Subcutaneous abdominal adipose tissue (tissue), 5 donors: ENCODE results near the gene ITSN1.

Source experiments
- H3K27ac ChIP-seq: one replicate; pipeline ENCODE4 v1.7.0; 2013; ENCODE audit warnings: low read depth, mild to moderate bottlenecking, inconsistent platforms, low read length, moderate library complexity
- H3K27me3 ChIP-seq, 5 donors: one replicate each; pipeline ENCODE4 v1.7.0; 2013; ENCODE audit warnings: low read length in 5 of 5, inconsistent platforms in 1 of 5; ENCODE audit not compliant: control insufficient read depth in 5 of 5, insufficient read depth in 4 of 5
- H3K36me3 ChIP-seq, 5 donors: one replicate each; pipeline ENCODE4 v1.7.0; 2013; ENCODE audit warnings: low read length in 5 of 5; ENCODE audit not compliant: control insufficient read depth in 5 of 5, insufficient read depth in 5 of 5
- H3K4me1 ChIP-seq, 5 donors: one replicate each; pipeline ENCODE4 v1.7.0; 2013; ENCODE audit warnings: low read length in 5 of 5, mild to moderate bottlenecking in 3 of 5, moderate library complexity in 1 of 5; ENCODE audit not compliant: control insufficient read depth in 5 of 5, insufficient read depth in 5 of 5
- H3K4me3 ChIP-seq, 5 donors: one replicate each; pipeline ENCODE4 v1.7.0; 2013; ENCODE audit warnings: low read length in 5 of 5, low read depth in 1 of 5
- H3K9ac ChIP-seq, 5 donors: one replicate each; pipeline ENCODE4 v1.7.0; 2013; ENCODE audit warnings: low read length in 5 of 5, mild to moderate bottlenecking in 4 of 5, moderate library complexity in 3 of 5
- H3K9me3 ChIP-seq, 5 donors: one replicate each; pipeline ENCODE4 v1.7.0; 2013; ENCODE audit warnings: low read length in 5 of 5; ENCODE audit not compliant: control insufficient read depth in 5 of 5
- donor health status: healthy.
- donor health status: healthy.
- donor health status: healthy.
- donor health status: healthy.
- donor health status: healthy.

ITSN1 gene

DNA sequence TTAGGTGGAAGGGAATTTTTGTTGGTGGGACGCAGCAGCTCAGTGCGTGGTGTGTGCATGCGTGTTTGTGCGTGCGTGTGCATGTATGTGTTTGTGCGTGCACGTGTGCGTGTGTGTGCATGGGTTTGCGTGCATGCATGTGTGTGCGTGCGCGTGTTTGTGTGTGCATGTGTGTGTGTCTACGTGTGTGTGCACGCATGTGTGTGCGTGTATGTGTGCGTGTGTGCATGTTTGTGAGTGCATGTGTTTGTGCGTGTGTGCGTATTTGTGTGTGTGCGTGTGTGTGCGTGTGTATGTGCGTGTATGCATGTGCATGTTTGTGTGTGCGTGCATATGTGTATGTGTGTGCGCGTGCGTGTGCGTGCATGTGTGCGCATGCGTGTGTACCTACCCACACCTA is 253.1 kb downstream of the ITSN1 start:
- H3K36me3 ChIP-seq: peaks cover 0 to 2% (median 0%) of the 10 kb centered on the region in 5 donors
- no peaks in the 10 kb centered on the region for H3K27me3 ChIP-seq
- H3K9me3 ChIP-seq: no peaks in the 10 kb centered on the region
- H3K27ac ChIP-seq: no peak overlapping the region
- H3K9ac ChIP-seq: no peak overlapping the region
- peak overlapping the region in 4 of 5 donors; percentile 54 to 57 (median 55) for H3K4me3 ChIP-seq
- peaks cover 2 to 20% (median 14%) of the 10 kb centered on the region in 5 donors for H3K4me1 ChIP-seq

DNA sequence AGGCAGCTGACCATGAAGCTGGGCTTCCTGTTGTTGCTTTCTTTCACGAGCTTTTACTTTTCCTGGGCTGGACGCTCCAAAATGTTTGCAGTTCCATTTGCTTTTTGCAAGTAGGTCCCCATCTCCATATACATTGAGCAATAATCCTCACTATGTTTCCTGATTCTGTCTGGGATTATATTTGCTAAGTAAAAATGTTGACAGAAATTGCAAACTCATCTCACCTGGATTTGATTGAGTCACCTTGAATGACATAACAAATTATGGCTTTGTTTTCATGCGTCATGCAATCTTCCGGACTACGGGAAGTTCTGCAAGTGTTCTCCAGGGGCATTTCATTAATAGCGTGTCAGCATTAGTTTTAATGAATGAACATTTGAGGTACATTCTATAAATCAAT is 254.4 kb downstream of the ITSN1 start:
- H3K27me3 ChIP-seq: no peaks in the 10 kb centered on the region
- H3K27ac ChIP-seq: no peak overlapping the region
- H3K4me3 ChIP-seq: no peak overlapping the region
- H3K9me3 ChIP-seq: no peaks in the 10 kb centered on the region
- peaks cover 0 to 5% (median 0%) of the 10 kb centered on the region in 5 donors for H3K36me3 ChIP-seq
- H3K9ac ChIP-seq: no peak overlapping the region
- peaks cover 2 to 24% (median 14%) of the 10 kb centered on the region in 5 donors for H3K4me1 ChIP-seq

DNA sequence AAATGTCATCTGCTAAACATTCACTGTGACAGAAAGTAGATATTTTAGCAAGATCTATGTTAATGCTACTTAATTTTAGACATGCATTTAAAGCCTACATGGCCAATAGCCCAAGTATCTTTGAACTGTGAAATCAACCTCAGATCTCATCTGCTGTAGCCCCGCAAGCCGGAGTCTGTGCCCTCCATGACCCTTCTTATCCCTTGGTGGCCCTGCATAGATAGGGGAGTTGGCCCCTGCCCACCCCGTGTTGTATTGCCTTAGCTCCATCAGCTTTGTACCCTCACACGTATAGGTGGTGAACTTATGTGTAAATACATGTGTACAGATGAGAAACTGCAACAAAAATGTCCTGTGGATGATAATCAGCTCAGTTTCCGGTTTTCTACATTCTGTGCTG is 254.8 kb downstream of the ITSN1 start:
- no peak overlapping the region for H3K4me3 ChIP-seq
- H3K27ac ChIP-seq: no peak overlapping the region
- no peak overlapping the region for H3K9ac ChIP-seq
- H3K9me3 ChIP-seq: no peaks in the 10 kb centered on the region
- no peaks in the 10 kb centered on the region for H3K27me3 ChIP-seq
- peaks cover 2 to 24% (median 14%) of the 10 kb centered on the region in 5 donors for H3K4me1 ChIP-seq
- peaks cover 0 to 9% (median 0%) of the 10 kb centered on the region in 5 donors for H3K36me3 ChIP-seq

DNA sequence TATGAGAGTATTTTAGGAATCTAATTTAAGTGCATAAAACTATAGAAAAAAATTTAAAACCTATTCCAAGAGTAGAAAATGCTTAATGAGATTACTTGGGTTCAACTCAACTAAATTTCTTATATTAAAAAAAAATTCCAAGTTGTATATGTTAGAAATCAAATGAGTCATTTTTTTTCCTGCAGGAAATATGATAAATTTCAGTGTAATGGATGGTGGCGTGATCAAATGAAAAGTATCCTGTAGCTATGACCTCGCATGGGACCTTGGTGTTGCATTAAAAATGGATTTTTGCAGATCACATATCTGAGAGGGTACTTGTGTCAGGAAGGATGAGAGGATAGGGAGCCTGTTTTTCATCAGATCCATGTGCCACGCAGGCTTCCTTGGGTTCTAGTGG is 255.4 kb downstream of the ITSN1 start:
- Histone ChIP-seq H3K27ac (no peak overlapping the region), H3K27me3 (no peaks in the 10 kb centered on the region), H3K4me1 (peaks cover 2 to 24% (median 14%) of the 10 kb centered on the region in 5 donors), H3K36me3 (peaks cover 0 to 15% (median 2%) of the 10 kb centered on the region in 5 donors), H3K4me3 (no peak overlapping the region), H3K9ac (no peak overlapping the region), H3K9me3 (no peaks in the 10 kb centered on the region)

DNA sequence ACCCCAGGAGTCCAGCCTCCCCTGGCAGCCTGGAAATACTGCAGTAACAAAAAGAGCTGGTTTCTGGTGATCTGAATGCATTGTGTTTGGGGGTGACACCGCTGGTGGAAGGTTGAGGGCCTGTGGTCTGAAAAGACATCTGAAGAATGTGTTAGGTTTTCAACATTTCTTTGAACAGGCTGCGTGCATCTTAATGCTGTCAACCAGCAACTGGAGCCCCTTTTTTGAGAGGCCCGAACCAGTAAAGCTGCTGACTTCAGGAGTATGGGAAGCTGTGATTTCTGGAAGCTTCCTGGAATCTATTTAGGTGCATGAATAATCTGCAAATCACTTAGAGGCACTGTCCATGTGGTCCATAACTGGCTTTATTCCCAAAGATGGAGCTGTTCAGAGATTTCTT is 256.3 kb downstream of the ITSN1 start:
- Histone ChIP-seq H3K27ac (no peak overlapping the region), H3K4me3 (no peak overlapping the region), H3K9me3 (no peaks in the 10 kb centered on the region), H3K4me1 (peaks cover 2 to 24% (median 14%) of the 10 kb centered on the region in 5 donors), H3K9ac (peak overlapping the region in 1 of 5 donors; percentile 20), H3K27me3 (no peaks in the 10 kb centered on the region), H3K36me3 (peaks cover 0 to 21% (median 10%) of the 10 kb centered on the region in 5 donors)

DNA sequence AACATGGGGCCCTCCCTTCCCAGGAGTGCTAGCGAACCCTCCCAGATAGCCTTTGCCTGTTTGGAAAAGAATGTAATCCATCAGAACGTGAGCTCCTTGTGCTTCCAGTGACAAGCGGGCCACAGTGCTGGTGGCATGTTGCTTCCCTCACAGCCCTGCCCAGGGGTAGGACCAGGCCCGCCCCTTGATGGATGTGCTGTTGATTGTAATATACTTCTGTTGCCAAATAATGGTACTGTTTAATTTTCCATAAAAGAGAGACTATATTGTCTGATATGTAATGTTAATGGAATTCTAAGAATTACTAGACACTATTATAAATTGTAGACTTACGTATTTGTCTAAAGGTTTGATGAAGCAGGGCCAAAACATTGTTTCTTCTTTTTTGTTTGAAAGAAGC is 256.9 kb downstream of the ITSN1 start:
- Histone ChIP-seq H3K4me1 (peaks cover 2 to 19% (median 12%) of the 10 kb centered on the region in 5 donors), H3K4me3 (no peak overlapping the region), H3K27me3 (no peaks in the 10 kb centered on the region), H3K27ac (no peak overlapping the region), H3K9ac (peak overlapping the region in 1 of 5 donors; percentile 20), H3K36me3 (peaks cover 0 to 26% (median 13%) of the 10 kb centered on the region in 5 donors), H3K9me3 (no peaks in the 10 kb centered on the region)

DNA sequence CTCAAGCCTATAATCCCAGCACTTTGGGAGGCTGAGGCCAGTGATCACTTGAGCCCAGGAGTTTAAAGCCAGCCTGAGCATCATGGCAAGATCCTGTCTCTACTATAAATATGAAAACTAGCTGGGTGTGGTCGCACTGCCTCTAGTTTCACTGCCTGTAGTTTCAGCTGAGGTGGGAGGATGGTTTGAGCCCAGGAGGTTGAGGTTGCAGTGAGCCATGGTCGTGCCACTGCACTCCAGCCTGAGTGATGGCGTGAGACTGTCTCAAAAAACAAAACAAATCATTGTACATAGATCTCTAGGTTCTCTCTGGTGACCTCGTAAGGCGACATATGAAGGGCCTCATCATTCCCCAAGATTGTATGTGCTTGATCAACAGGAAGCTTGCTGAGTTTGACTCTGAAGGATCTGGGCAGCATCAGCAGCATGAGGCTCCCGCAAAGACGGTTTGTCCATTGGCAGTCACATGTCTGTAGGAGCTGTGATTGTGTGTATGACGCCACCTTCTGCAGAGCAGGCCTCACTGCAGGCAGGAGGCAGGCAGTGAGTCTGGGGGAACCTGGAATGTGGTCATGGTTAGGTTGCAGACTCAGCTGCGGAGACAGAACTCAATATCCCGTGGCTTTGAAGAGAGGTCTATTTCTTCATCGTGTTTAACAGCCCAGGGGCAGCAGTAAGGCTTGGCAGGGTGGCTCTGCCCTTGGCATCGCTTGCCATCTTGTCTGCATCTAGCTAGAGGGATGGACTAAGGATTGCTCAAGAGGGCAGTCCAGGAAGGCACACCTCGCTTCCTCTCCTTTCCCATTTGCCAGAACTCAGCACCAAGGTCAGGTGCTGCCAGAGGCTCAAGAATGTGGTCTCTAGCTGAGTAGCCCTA is 259.3 kb downstream of the ITSN1 start:
- peak overlapping the region; percentile 14 for H3K27ac ChIP-seq

DNA sequence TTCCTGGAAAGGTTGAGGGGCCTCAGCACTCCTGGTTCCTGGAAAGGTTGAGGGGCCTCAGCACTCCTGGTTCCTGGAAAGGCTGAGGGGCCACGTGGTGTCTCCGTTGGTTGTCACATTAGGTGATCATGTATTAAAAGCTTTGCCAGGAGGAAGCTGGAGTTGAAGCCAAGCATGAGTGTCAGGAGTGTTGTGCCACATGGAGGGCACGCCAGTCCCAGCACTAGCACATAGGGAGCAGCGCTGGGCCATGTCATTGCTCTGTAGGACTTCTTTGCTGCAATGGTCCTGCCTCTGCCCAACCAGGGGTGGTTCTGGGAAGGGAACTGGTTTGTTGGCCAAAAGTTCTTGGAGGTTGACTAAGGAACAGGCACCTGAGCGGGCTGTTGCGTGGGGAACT is 260.0 kb downstream of the ITSN1 start:
- peaks cover 11 to 52% (median 44%) of the 10 kb centered on the region in 5 donors for H3K36me3 ChIP-seq
- no peaks in the 10 kb centered on the region for H3K27me3 ChIP-seq
- no peaks in the 10 kb centered on the region for H3K9me3 ChIP-seq
- H3K9ac ChIP-seq: no peak overlapping the region
- H3K27ac ChIP-seq: peak overlapping the region; percentile 14
- peaks cover 0 to 4% (median 0%) of the 10 kb centered on the region in 5 donors for H3K4me1 ChIP-seq
- H3K4me3 ChIP-seq: no peak overlapping the region

More for the DNA sequence above, 259.3 kb downstream of the ITSN1 start:
- Histone ChIP-seq H3K36me3 (peaks cover 6 to 46% (median 37%) of the 10 kb centered on the region in 5 donors), H3K4me1 (peaks cover 0 to 4% (median 0%) of the 10 kb centered on the region in 5 donors), H3K27me3 (no peaks in the 10 kb centered on the region), H3K4me3 (no peak overlapping the region), H3K9ac (no peak overlapping the region), H3K9me3 (no peaks in the 10 kb centered on the region)

DNA sequence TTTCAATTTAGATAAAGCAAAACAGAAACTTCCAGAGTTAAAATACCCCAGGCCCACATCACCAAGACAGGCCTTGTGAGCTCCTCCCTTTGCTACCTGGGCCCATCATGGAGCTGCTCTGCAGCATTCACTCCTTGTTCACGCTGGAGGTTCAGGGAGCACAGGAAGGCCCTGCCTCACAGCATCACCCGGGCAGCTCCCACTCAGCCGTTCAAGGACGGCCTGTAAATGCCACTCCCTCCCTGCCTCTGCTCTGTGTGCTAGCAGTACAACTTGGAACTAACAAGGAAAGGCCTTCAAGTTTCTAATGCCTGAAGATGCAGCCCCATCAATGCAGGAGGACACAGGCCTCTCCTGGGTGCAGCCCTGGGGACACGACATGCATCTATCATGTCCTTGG is 261.7 kb downstream of the ITSN1 start:
- H3K27ac ChIP-seq: no peak overlapping the region
- no peak overlapping the region for H3K9ac ChIP-seq
- no peaks in the 10 kb centered on the region for H3K27me3 ChIP-seq
- H3K4me3 ChIP-seq: no peak overlapping the region
- peaks cover 12 to 69% (median 61%) of the 10 kb centered on the region in 5 donors for H3K36me3 ChIP-seq
- no peaks in the 10 kb centered on the region for H3K9me3 ChIP-seq
- peaks cover 0 to 4% (median 0%) of the 10 kb centered on the region in 5 donors for H3K4me1 ChIP-seq

DNA sequence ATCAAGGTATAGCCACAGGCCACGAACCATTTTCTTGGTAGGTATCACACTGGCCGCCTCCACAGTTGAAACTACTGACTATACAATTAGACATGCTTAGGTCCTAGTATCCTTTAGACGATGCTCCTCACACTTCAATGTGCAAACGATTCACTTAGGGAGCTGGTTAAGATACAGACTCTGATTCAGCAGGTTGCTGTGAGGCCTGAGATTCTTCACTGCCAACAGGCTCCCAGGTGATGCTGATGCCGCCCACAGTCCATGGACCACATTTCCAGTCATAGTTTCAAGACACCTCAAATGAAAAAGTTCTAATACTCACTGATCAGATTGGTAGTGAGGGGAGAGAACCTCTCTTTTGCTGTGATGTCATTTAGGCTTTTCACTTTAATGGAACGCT is 266.5 kb downstream of the ITSN1 start:
- Histone ChIP-seq H3K36me3 (peaks cover 37 to 89% (median 83%) of the 10 kb centered on the region in 5 donors), H3K9me3 (no peaks in the 10 kb centered on the region), H3K9ac (no peak overlapping the region), H3K27ac (no peak overlapping the region), H3K4me3 (no peak overlapping the region), H3K27me3 (no peaks in the 10 kb centered on the region), H3K4me1 (peaks cover 0 to 2% (median 0%) of the 10 kb centered on the region in 5 donors)
